ENCODE measurements around the gene SLC25A19.
A peak's percentile ranks its signal among the peaks of the same experiment; 100 is the strongest.

The SLC25A19 gene

DNA sequence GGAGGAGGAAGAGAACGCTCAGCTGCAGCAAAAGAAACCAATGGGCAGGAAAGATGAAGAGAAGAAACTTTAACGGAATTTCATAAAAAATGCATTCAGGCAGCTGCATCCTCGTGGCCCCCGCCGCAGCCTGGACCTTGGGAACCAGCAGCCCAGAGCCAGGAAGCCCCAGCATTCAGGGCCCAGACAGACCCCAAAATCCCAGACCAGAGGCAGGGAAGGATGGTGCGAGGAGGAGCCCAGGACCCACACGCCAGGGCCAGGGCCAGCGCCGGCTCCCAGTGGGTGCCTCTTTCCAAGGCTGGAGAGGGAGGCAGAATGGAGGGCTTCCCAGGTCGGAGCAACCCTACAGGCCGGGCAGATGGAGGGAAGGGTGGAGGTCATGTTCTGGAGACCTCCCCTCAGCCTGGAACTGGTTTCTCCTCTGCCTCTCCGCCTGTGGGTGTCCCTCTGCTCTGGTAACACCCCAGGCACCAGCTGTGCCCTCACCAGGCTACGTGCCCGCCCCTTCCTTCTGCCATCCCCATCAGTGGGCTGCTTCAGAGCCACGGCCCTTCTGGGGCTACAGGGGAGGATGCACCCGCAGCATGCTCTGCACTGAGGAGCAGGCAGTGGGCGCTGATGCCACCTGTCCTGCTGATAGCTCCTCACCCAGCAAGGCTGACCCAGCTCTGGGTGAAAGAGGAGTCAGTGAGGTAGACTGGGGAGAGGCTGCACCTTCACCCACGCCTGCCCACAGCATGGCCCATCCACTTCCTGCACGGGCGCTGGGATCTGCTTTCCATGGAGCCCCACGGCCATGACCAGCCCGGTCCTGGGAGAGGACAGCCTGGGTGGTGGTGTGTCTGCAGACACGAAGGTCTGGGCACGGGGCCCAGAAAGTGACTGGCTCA, 17.0 kb downstream of the SLC25A19 start:
- in situ Hi-C loops (cut with HindIII; ENCODE audit: low pct_ligation_motif_present, low sequenced_read_pairs), result no loop called here
- Histone ChIP-seq H3K27ac (no peak overlapping the region), H3K36me3 (replicated peaks) (no peaks in the 10 kb centered on the region), H3K4me3 (ENCODE audit: low read depth, low read length) (peak overlapping the region; percentile 71), H3K27me3 (replicated peaks) (no peaks in the 10 kb centered on the region)
- TF ChIP-seq, protein P1, sequence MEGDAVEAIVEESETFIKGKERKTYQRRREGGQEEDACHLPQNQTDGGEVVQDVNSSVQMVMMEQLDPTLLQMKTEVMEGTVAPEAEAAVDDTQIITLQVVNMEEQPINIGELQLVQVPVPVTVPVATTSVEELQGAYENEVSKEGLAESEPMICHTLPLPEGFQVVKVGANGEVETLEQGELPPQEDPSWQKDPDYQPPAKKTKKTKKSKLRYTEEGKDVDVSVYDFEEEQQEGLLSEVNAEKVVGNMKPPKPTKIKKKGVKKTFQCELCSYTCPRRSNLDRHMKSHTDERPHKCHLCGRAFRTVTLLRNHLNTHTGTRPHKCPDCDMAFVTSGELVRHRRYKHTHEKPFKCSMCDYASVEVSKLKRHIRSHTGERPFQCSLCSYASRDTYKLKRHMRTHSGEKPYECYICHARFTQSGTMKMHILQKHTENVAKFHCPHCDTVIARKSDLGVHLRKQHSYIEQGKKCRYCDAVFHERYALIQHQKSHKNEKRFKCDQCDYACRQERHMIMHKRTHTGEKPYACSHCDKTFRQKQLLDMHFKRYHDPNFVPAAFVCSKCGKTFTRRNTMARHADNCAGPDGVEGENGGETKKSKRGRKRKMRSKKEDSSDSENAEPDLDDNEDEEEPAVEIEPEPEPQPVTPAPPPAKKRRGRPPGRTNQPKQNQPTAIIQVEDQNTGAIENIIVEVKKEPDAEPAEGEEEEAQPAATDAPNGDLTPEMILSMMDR (IDR thresholded peaks at IDR 0.05; ENCODE audit: low read depth, low read length, missing control alignments), result no peak
- DNase-seq, result no peak

DNA sequence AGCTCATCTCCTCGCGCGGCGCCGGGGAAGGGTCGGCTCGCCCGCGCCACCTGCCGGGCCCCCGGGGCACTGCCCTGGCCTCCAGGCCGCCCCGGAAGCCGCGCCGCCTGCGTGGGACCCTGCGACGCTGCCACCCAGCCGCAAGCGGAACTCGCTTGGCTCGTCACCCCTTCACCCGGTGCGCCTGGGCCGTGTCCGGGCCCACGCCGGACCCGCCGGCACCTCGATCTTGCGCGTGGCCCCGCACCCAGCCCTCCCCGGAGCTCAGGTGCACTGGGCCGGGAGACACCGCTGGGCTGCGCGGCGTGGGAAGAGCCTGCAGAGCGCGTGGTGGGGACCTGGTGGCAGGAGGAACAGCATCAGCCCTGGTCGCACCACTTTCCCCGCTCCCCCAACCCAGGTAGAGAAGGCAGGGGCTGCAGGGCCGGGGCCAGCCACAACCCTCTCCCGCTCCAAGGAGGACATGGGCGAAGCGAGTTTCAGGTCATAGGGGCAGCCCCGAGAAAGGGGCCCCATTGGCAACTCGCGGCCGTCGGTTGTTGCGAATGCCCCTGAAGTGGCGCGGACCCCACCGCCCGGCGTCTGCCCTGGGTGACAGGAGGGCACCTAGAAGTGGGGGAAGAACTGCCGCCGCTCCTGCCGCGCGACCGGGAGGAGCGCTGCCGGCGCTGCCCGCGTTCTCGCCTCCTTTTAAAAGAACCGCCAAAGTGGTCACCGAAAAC, 17.8 kb downstream of the SLC25A19 start:
- H3K4me3 ChIP-seq (ENCODE audit: low read depth, low read length), result peak overlapping the region; percentile 71
- H3K36me3 ChIP-seq (replicated peaks), result peaks cover 5% of the 10 kb centered on the region
- TF ChIP-seq, protein P1 (IDR thresholded peaks at IDR 0.05; ENCODE audit: low read depth, low read length, missing control alignments), result peak; percentile 27
- in situ Hi-C loops (cut with HindIII; ENCODE audit: low pct_ligation_motif_present, low sequenced_read_pairs), result no loop called here
- peak overlapping the region; percentile 30 for H3K27ac ChIP-seq
- DNase-seq, result no peak
- H3K27me3 ChIP-seq (replicated peaks), result no peaks in the 10 kb centered on the region

DNA sequence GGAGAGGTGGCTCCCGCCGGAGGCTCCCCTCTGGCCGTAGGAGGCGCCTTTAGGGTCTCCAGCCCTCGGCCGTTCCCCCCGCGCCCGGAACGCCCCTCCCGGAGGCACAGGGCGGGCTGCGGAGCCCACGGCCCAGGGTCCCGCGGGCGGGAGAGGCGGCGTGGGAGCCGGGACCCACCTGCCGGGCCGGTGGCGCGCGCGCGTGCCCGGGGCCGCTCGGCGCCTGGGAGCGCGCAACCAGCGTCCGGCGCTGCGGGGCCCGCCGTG, 18.3 kb downstream of the SLC25A19 start, which contains the start of gene MIF4GD:
Gene MIF4GD, minus strand, starts transcription at position 266 of the 267 bp plus-strand sequence. CDS start 1,036 bp downstream, outside the sequence.
- TF ChIP-seq, protein P1 (IDR thresholded peaks at IDR 0.05; ENCODE audit: low read depth, low read length, missing control alignments), result no peak
- DNase-seq, result no peak
- H3K36me3 ChIP-seq (replicated peaks), result peaks cover 9% of the 10 kb centered on the region
- H3K27me3 ChIP-seq (replicated peaks), result no peaks in the 10 kb centered on the region
- H3K4me3 ChIP-seq (ENCODE audit: low read depth, low read length), result peak within 1 kb of the TSS; percentile 79
- peak within 1 kb of the TSS; percentile 36 for H3K27ac ChIP-seq
- in situ Hi-C loops (cut with HindIII; ENCODE audit: low pct_ligation_motif_present, low sequenced_read_pairs), result no loop called here

DNA sequence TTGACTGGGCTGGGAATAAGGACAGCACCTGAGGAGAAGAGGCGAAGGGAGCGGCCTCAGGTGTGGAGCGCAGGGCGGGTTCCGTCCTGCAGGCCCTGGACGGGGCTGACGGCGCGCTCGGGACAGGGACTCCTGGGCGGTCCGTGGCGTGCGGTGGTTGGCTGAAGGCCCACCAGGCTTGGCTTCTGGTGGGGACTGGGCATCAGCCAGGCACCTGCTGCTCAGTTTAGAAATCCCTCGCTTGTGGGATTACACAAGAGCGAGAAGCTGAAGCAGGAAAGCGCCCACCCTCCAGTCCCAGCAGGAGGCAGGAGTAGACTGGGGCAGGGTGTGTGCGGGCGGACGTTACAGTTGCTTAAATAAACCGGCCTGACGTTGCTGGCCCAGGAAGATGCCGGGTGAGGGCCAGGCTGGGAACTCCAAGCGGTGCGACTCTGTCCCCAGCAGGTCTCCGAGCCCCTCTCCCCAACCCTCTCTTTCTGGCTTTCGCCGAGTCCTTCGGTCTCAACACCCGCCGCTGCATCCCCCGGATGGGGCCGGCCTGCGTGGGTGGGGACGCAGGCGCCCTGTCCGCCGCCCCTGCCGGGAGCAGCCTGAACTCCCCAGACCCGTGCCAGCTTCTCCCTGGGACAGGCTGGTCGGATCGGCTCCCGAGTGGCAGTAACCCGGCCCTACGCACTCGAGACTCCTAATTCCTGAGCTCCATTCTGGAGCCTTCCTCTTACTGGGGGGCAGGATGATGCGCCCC, 18.8 kb downstream of the SLC25A19 start:
- in situ Hi-C loops (cut with HindIII; ENCODE audit: low pct_ligation_motif_present, low sequenced_read_pairs), result no loop called here
- DNase-seq, result peak; percentile 48
- Histone ChIP-seq H3K27ac (peak overlapping the region; percentile 36), H3K27me3 (replicated peaks) (no peaks in the 10 kb centered on the region), H3K36me3 (replicated peaks) (peaks cover 14% of the 10 kb centered on the region), H3K4me3 (ENCODE audit: low read depth, low read length) (peak overlapping the region; percentile 79)
- TF ChIP-seq, protein P1 (IDR thresholded peaks at IDR 0.05; ENCODE audit: low read depth, low read length, missing control alignments), result peak; percentile 66

DNA sequence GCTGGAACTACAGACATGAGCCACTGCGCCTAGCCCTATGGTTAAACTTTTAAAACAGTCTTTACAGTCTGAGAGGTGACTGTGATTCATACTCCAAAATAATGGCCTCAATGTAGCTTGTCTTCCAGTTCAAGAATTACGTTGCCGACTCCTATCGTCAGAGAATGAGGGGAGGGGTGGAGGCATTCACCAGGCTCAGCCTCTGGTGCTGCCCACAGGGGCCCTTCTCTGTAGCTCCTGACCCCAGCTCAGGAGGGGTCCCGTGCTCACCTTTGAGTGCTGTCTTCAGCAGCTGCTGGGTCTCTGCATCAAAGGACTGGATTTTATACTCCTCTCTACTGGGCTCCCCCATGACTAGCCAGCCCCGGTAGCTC, 19.4 kb downstream of the SLC25A19 start:
- Histone ChIP-seq H3K4me3 (ENCODE audit: low read depth, low read length) (peak overlapping the region; percentile 79), H3K27ac (no peak overlapping the region), H3K27me3 (replicated peaks) (no peaks in the 10 kb centered on the region), H3K36me3 (replicated peaks) (peaks cover 15% of the 10 kb centered on the region)
- in situ Hi-C loops (cut with HindIII; ENCODE audit: low pct_ligation_motif_present, low sequenced_read_pairs), result no loop called here
- DNase-seq, result no peak
- TF ChIP-seq, protein P1 (IDR thresholded peaks at IDR 0.05; ENCODE audit: low read depth, low read length, missing control alignments), result no peak
